Sigmoid colon (tissue), 4 donors: ENCODE measurements around the gene GPR37.

Experiments
- CTCF ChIP-seq, 4 experiments: fragments of 450-650 bp in 3 of 4; fragments of 200-600 bp in 1 of 4; IDR thresholded peaks; one replicate each; pipeline ENCODE4 v1.5.1; 2016 to 2019; ENCODE audit warnings: antibody characterized with exemption in 4 of 4, mild to moderate bottlenecking in 3 of 4, moderate library complexity in 2 of 4
- EP300 ChIP-seq, 4 donors: sonication (generic); formaldehyde crosslinking; IDR thresholded peaks; one replicate each; pipeline ENCODE4 v1.6.1; 2017; ENCODE audit warnings: antibody characterized with exemption in 4 of 4
- POLR2A ChIP-seq, 2 donors: fragments of 450-650 bp; IDR thresholded peaks; one replicate each; pipeline ENCODE4 v1.6.1; 2016; ENCODE audit warnings: antibody characterized with exemption in 2 of 2, mild to moderate bottlenecking in 2 of 2, moderate library complexity in 2 of 2
- POLR2AphosphoS5 ChIP-seq, 4 donors: sonication (generic); formaldehyde crosslinking; IDR thresholded peaks; one replicate each; pipeline ENCODE4 v1.6.1; 2017; ENCODE audit warnings: antibody characterized with exemption in 4 of 4

DNA sequence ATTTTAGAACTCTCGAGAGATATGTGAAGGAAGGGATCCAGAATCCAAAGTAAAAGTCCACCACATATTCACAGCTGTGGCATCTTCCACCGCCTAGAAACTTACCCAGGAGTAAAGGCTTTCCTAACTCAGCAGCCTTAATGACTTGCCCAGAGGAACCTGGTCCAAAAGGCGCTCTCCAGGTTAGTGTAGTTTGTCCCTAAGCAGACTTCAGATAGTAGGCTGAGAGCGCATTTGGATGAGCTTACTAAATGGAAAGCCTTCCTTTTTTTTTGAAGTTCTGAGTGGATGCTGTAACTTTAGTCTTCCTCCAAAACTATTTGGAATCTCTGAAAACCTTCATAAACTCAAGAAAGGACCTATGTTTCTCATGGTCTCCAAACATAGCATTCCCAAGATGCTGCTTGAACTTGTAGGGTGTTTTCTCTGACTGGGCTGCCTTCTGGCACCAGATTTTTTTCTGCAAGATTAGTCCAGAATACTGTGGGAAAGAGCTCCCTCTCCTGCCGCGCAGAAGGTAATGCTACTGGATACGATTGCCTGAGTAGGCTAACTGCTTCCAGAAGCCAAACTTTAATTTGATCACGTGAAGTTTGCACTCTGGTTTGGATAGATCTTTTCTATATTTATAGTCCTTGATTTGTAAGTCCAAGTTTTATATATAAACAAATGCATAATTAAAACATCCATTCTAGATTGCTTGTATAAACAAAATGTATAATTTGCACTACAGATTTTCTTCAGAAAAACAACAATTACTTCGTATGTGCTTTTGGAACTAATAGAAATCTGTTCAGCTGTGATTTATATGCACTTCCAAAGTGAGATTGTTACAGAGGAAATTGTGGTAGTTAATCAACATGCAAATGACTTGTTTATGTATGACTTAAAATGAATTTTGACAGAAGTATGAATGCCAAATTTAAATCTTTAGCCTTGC is 19.6 kb upstream of the GPR37 start:
- peak in 3 of 4 experiments; percentile 50 to 69 (median 55) for TF ChIP-seq CTCF (IDR thresholded peaks at IDR 0.05)
- TF ChIP-seq POLR2A (IDR thresholded peaks at IDR 0.05), result no peak
- no peak for TF ChIP-seq EP300 (IDR thresholded peaks at IDR 0.05)
- TF ChIP-seq POLR2AphosphoS5 (IDR thresholded peaks at IDR 0.05), result no peak
